H1 (cell line): ENCODE measurements around the gene LRRTM3. TPM values are rescaled to one million over a fixed set of nuclear protein-coding genes. Genes with fewer than 3 reads are reported as not detected.

Source experiments
- CTCF ChIA-PET: fragments of 300-600 bp; sonication (Branson Sonifier 250); formaldehyde crosslinking; loops from one replicate; lab custom pipeline; 2021; ENCODE audit not compliant: partially characterized antibody; lab: Charles Lee
- POLR2A ChIA-PET: fragments of 300-600 bp; sonication (Branson Sonifier 250); formaldehyde crosslinking; loops from one replicate; lab custom pipeline; 2021; ENCODE audit warnings: inconsistent platforms; ENCODE audit not compliant: partially characterized antibody; lab: Charles Lee
- DNase-seq, 2 experiments: peaks; one replicate each; pipeline versions ENCODE4 v3.0.0 to v3.0.0-alpha.2; 2010 to 2022; ENCODE audit warnings: low spot score in 2 of 2, low read depth in 1 of 2, mixed read lengths in 1 of 2
- FAIRE-seq: peaks from 2 replicates; lab custom pipeline; 2011; peaks lifted over from hg19 to GRCh38; lab: Jason Lieb, UNC
- H2AFZ ChIP-seq: 2 replicates; pipeline ENCODE4 v1.8.1; 2012; ENCODE audit warnings: low read length, inconsistent platforms
- H2AK5ac ChIP-seq: 2 replicates; pipeline ENCODE4 v1.6.1; 2013; ENCODE audit warnings: low read depth, low read length
- H2BK120ac ChIP-seq: replicated peaks from 2 replicates; pipeline ENCODE3; 2013; ENCODE audit warnings: low read depth, low read length, inconsistent platforms
- H2BK12ac ChIP-seq: 2 replicates; pipeline ENCODE4 v1.6.1; 2013; ENCODE audit warnings: low read depth, low read length
- H2BK15ac ChIP-seq: 2 replicates; pipeline ENCODE4 v1.6.1; 2013; ENCODE audit warnings: low read length
- H2BK20ac ChIP-seq: 2 replicates; pipeline ENCODE4 v1.6.1; 2013; ENCODE audit warnings: low read length
- H2BK5ac ChIP-seq: 2 replicates; pipeline ENCODE4 v1.6.1; 2013; ENCODE audit warnings: low read depth, low read length
- H3K14ac ChIP-seq: 2 replicates; pipeline ENCODE4 v1.6.1; 2013; ENCODE audit warnings: inconsistent platforms; ENCODE audit not compliant: insufficient read length
- H3K18ac ChIP-seq: 2 replicates; pipeline ENCODE4 v1.6.1; 2013; ENCODE audit warnings: low read length; ENCODE audit errors: extremely low read depth
- H3K23ac ChIP-seq: 2 replicates; pipeline ENCODE4 v1.6.1; 2013; ENCODE audit warnings: inconsistent platforms; ENCODE audit not compliant: insufficient read length
- H3K23me2 ChIP-seq: 2 replicates; pipeline ENCODE4 v1.6.1; 2013; ENCODE audit warnings: low read depth, low read length
- H3K27ac ChIP-seq: 2 replicates; pipeline ENCODE4 v1.6.1; 2011; ENCODE audit warnings: low read depth, low read length, inconsistent platforms
- H3K27me3 ChIP-seq, 4 experiments: replicated peaks in 1 of 4; 1 replicate in 1 of 4; 2 replicates in 3 of 4; pipeline versions ENCODE4 v1.6.1 to v1.8.1; 2011 to 2013; ENCODE audit warnings: low read length in 3 of 4, mild to moderate bottlenecking in 3 of 4, inconsistent platforms in 2 of 4, mixed read lengths in 2 of 4, moderate library complexity in 1 of 4; ENCODE audit not compliant: control insufficient read depth in 3 of 4, insufficient read depth in 3 of 4; ENCODE audit errors: extremely low read depth in 1 of 4
- H3K36me3 ChIP-seq, 4 experiments: 2 replicates each; pipeline versions ENCODE4 v1.6.1 to v1.8.1; 2011 to 2013; ENCODE audit warnings: mild to moderate bottlenecking in 4 of 4, low read length in 3 of 4, moderate library complexity in 2 of 4, control low read depth in 1 of 4, inconsistent platforms in 1 of 4; ENCODE audit not compliant: insufficient read depth in 4 of 4, control insufficient read depth in 2 of 4
- H3K4ac ChIP-seq: replicated peaks from 2 replicates; pipeline ENCODE3; 2013; ENCODE audit warnings: low read length, low read depth, mixed read lengths, inconsistent platforms; ENCODE audit not compliant: insufficient read length
- H3K4me1 ChIP-seq, 4 experiments: replicated peaks in 1 of 4; 1 replicate in 1 of 4; 2 replicates in 3 of 4; pipeline versions ENCODE4 v1.6.1 to v1.8.1; 2011 to 2013; ENCODE audit warnings: low read length in 3 of 4, inconsistent platforms in 2 of 4, mixed read lengths in 1 of 4; ENCODE audit not compliant: insufficient read depth in 4 of 4, control insufficient read depth in 3 of 4
- H3K4me2 ChIP-seq, 2 experiments: 2 replicates each; pipeline versions ENCODE4 v1.6.1 to v1.8.1; 2011 to 2013; ENCODE audit warnings: low read depth in 2 of 2, low read length in 2 of 2, control low read depth in 1 of 2, inconsistent platforms in 1 of 2, mild to moderate bottlenecking in 1 of 2; ENCODE audit not compliant: insufficient read depth in 1 of 2
- H3K4me3 ChIP-seq, 4 experiments: fragments of 200-600, 300-600 bp in 1 of 4; sonication (generic), shearing (Covaris generic), sonication (Bioruptor Twin) in 1 of 4; 2 replicates each; pipeline versions ENCODE4 v1.5.1 to v1.8.1; 2011 to 2016; ENCODE audit warnings: low read length in 4 of 4, low read depth in 3 of 4, control low read depth in 2 of 4, inconsistent platforms in 2 of 4, mild to moderate bottlenecking in 2 of 4, mixed read lengths in 1 of 4, moderate library complexity in 1 of 4; ENCODE audit not compliant: insufficient read depth in 2 of 4; ENCODE audit errors: extremely low read depth in 1 of 4
- H3K56ac ChIP-seq: replicated peaks from 2 replicates; pipeline ENCODE3; 2013; ENCODE audit warnings: low read depth, mild to moderate bottlenecking, mixed read lengths, low read length, inconsistent platforms; ENCODE audit not compliant: insufficient read length
- H3K79me1 ChIP-seq: 2 replicates; pipeline ENCODE4 v1.6.1; 2013; ENCODE audit warnings: low read depth, low read length, control low read depth
- H3K79me2 ChIP-seq, 2 experiments: 2 replicates each; pipeline versions ENCODE4 v1.6.1 to v1.8.1; 2012 to 2013; ENCODE audit warnings: low read length in 2 of 2, mild to moderate bottlenecking in 2 of 2, inconsistent platforms in 1 of 2; ENCODE audit not compliant: insufficient read depth in 2 of 2, control insufficient read depth in 1 of 2
- H3K9ac ChIP-seq, 4 experiments: replicated peaks in 1 of 4; 1 replicate in 1 of 4; 2 replicates in 3 of 4; pipeline versions ENCODE4 v1.6.1 to v1.8.1; 2011 to 2013; ENCODE audit warnings: low read depth in 3 of 4, low read length in 3 of 4, control low read depth in 2 of 4, mild to moderate bottlenecking in 2 of 4, moderate library complexity in 2 of 4, inconsistent platforms in 1 of 4; ENCODE audit errors: extremely low read depth in 1 of 4
- H3K9me3 ChIP-seq, 2 experiments: 2 replicates each; pipeline versions ENCODE4 v1.6.1 to v1.8.1; 2012 to 2013; ENCODE audit warnings: mild to moderate bottlenecking in 2 of 2, moderate library complexity in 2 of 2, control low read depth in 1 of 2, inconsistent platforms in 1 of 2, low read depth in 1 of 2, low read length in 1 of 2, mixed read lengths in 1 of 2; ENCODE audit not compliant: insufficient read depth in 2 of 2
- H4K20me1 ChIP-seq, 2 experiments: replicated peaks in 1 of 2; 2 replicates each; pipeline versions ENCODE3 to v1.8.1; 2011 to 2013; ENCODE audit warnings: inconsistent platforms in 2 of 2, low read length in 2 of 2, mild to moderate bottlenecking in 1 of 2; ENCODE audit not compliant: insufficient read depth in 2 of 2, control insufficient read depth in 1 of 2
- H4K5ac ChIP-seq: 2 replicates; pipeline ENCODE4 v1.6.1; 2013; ENCODE audit warnings: low read length, low read depth, mixed read lengths, inconsistent platforms; ENCODE audit not compliant: insufficient read length
- H4K8ac ChIP-seq: 2 replicates; pipeline ENCODE4 v1.8.0; 2013; ENCODE audit warnings: mild to moderate bottlenecking, moderate library complexity, low read length, inconsistent platforms; ENCODE audit not compliant: insufficient read depth; ENCODE audit errors: extremely low read depth
- H4K91ac ChIP-seq: replicated peaks from 2 replicates; pipeline ENCODE3; 2013; ENCODE audit warnings: low read length, mixed read lengths, inconsistent platforms; ENCODE audit not compliant: insufficient read length
- ATF2 ChIP-seq: IDR thresholded peaks from 2 replicates; pipeline ENCODE4 v1.6.1; 2012; ENCODE audit warnings: low read length, inconsistent platforms
- CBX8 ChIP-seq: fragments of 300-800, 300-1000 bp; sonication (generic); IDR thresholded peaks from 2 replicates; pipeline ENCODE4 v1.7.1; 2016; ENCODE audit warnings: low read depth, low read length, borderline replicate concordance
- CHD2 ChIP-seq: IDR thresholded peaks from 2 replicates; pipeline ENCODE4 v1.6.1; 2012; ENCODE audit warnings: low read length, improper control_type of control experiment
- CREB1 ChIP-seq: IDR thresholded peaks from 2 replicates; pipeline ENCODE4 v1.6.1; 2012; ENCODE audit warnings: inconsistent platforms
- NANOG ChIP-seq: IDR thresholded peaks from 2 replicates; pipeline ENCODE4 v1.6.1; 2011; ENCODE audit warnings: low read length, low read depth, mild to moderate bottlenecking, inconsistent platforms; ENCODE audit not compliant: insufficient read depth, poor library complexity, severe bottlenecking
- POLR2AphosphoS5 ChIP-seq: IDR thresholded peaks from 2 replicates; pipeline ENCODE4 v1.6.1; 2011; ENCODE audit warnings: low read depth, low read length
- RBBP5 ChIP-seq: IDR thresholded peaks from 2 replicates; pipeline ENCODE4 v1.7.1; 2012; ENCODE audit warnings: low read depth, mild to moderate bottlenecking, inconsistent platforms, low read length, moderate library complexity, borderline replicate concordance
- RFX5 ChIP-seq: IDR thresholded peaks from 2 replicates; pipeline ENCODE4 v1.6.1; 2011; ENCODE audit warnings: low read depth, low read length, improper control_type of control experiment, borderline replicate concordance
- TCF12 ChIP-seq: IDR thresholded peaks from 2 replicates; pipeline ENCODE4 v1.6.1; 2011; ENCODE audit warnings: low read depth, mild to moderate bottlenecking, low read length
- WGBS, 2 experiments: shearing (Covaris generic) in 1 of 2; methylation state at CpG; one replicate each; pipeline versions ENCODE4 v1.1.6 to v1.1.7; 2013 to 2015; ENCODE audit warnings: low lambda C conversion rate in 2 of 2, mixed read lengths in 2 of 2, inconsistent platforms in 1 of 2, low coverage in 1 of 2, missing lambda C conversion rate in 1 of 2; ENCODE audit not compliant: insufficient replicate concordance in 2 of 2, insufficient coverage in 1 of 2, insufficient read length in 1 of 2; ENCODE audit errors: extremely low coverage in 1 of 2, missing lambda C conversion rate in 1 of 2; 5-methylcytosine and 5-hydroxymethylcytosine counted together
- polyA plus RNA-seq, 7 experiments: library from polyadenylated mRNA; depleted of rRNA in 3 of 7; stranded (reverse) in 5 of 7; unstranded in 2 of 7; fragments of >200 nt in 5 of 7; fragments of 200-250 nt in 2 of 7; gene quantifications; 1 replicate in 5 of 7; 2 replicates in 1 of 7; 4 replicates in 1 of 7; pipeline versions ENCODE4 v1.2.1 to v1.2.3, GENCODE V29; 2011 to 2013; ENCODE audit warnings: missing spikeins in 2 of 7, mixed read lengths in 2 of 7
- total RNA-seq: library from RNA; stranded (reverse); fragmentation: NEBNext Ultra II Directional; extraction: Animal tissue kit (Norgen Biotek cat#: 25700); gene quantifications from 2 replicates; pipeline ENCODE4 v1.2.1, GENCODE V29; 2021
- TF ChIP-seq, protein P1 (sequence below): IDR thresholded peaks from 2 replicates; pipeline ENCODE4 v1.6.1; 2012; ENCODE audit warnings: inconsistent platforms
- TF ChIP-seq, protein P2 (sequence below): IDR thresholded peaks from 2 replicates; pipeline ENCODE4 v1.6.1; 2011; ENCODE audit warnings: low read depth, mild to moderate bottlenecking, low read length; ENCODE audit not compliant: insufficient read depth

The LRRTM3 gene
- total and polyA plus RNA-seq, 2 of the 8 experiments (the other 6 are each of a cell fraction or from before 2014, with no cell fraction given) = 0.33 to 0.48 TPM

GRCh38 chr10:67098461-67098860, 172.6 kb downstream of the LRRTM3 start:
- ChIA-PET POLR2A (no interaction called here), CTCF (no interaction called here)
- Histone ChIP-seq H2BK20ac (no peak overlapping the region), H3K79me2 (no peaks in the 10 kb centered on the region), H2BK15ac (no peak overlapping the region), H3K14ac (no peak overlapping the region), H3K27ac (0 out of 2 replicates have a peak overlapping the region, but pooled peaks have one; percentile 8), H4K5ac (peak overlapping the region; percentile 43), H4K91ac (no peak overlapping the region), H3K9me3 (no peaks in the 10 kb centered on the region), H3K23ac (no peak overlapping the region), H3K4me2 (peak overlapping the region in 1 of 2 experiments; percentile 17; a peak in 1 of 4 replicates), H3K36me3 (no peaks in the 10 kb centered on the region), H3K4me3 (0 out of 8 replicates have a peak overlapping the region, but pooled peaks of 1 of the 4 experiments have one; percentile 0), H2BK12ac (no peak overlapping the region), H4K20me1 (no peaks in the 10 kb centered on the region), H3K4ac (no peak overlapping the region), H2AK5ac (no peak overlapping the region), H2BK120ac (no peak overlapping the region), H3K18ac (no peak overlapping the region), H2AFZ (no peak overlapping the region), H3K79me1 (no peaks in the 10 kb centered on the region), H3K9ac (no peak overlapping the region), H4K8ac (no peak overlapping the region), H3K56ac (no peak overlapping the region), H3K27me3 (no peaks in the 10 kb centered on the region), H3K4me1 (peaks cover 0 to 12% (median 3%) of the 10 kb centered on the region in 4 experiments; a peak in 4 of 7 replicates), H3K23me2 (no peaks in the 10 kb centered on the region), H2BK5ac (no peak overlapping the region)
- DNase-seq (no peak), FAIRE-seq (peak; percentile 48)
- 34% methylated on average over 2 of the region's 2 CpGs; no CpG with 5 or more reads in 1 of the 2 experiments for WGBS, 2 experiments
- TF ChIP-seq RFX5 (no peak), TCF12 (0 out of 2 replicates have a peak, but pooled peaks have one; percentile 23), CBX8 (no peak), POLR2AphosphoS5 (no peak), CHD2 (no peak), NANOG (no peak), CREB1 (no peak), ATF2 (no peak), RBBP5 (no peak)
- TF ChIP-seq, protein P1, sequence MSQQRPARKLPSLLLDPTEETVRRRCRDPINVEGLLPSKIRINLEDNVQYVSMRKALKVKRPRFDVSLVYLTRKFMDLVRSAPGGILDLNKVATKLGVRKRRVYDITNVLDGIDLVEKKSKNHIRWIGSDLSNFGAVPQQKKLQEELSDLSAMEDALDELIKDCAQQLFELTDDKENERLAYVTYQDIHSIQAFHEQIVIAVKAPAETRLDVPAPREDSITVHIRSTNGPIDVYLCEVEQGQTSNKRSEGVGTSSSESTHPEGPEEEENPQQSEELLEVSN = no peak
- TF ChIP-seq, protein P2, sequence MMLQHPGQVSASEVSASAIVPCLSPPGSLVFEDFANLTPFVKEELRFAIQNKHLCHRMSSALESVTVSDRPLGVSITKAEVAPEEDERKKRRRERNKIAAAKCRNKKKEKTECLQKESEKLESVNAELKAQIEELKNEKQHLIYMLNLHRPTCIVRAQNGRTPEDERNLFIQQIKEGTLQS = no peak
